GM19438 (cell line): ENCODE data around the gene MADD.

Experiments
- ATAC-seq: cut with Tn5 transposase; IDR thresholded peaks from one replicate; pipeline ENCODE4 v1.9.1; 2021; ENCODE audit warnings: low read depth; ENCODE audit not compliant: unreplicated experiment

Gene MADD

DNA sequence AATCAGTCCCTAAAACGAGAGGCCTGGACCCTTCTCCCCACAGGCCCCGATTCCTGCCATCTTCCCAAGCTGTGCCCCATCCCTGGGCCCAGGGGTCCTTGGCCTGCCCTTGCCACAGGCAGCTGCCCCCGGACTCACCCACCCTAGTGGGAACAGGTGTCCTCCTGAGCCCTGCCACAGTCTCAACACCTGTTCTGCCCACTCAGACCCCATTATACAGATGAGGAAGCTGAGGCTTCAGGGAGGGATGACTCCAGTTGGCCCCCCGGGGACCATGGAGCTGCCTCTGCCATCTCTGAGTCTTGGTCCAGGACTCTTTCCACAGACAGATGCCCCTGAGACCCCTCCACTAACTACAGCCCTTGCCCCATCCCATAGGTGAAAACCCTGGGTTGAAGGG lies 66.7 kb downstream of the MADD start:
- no peak for ATAC-seq

DNA sequence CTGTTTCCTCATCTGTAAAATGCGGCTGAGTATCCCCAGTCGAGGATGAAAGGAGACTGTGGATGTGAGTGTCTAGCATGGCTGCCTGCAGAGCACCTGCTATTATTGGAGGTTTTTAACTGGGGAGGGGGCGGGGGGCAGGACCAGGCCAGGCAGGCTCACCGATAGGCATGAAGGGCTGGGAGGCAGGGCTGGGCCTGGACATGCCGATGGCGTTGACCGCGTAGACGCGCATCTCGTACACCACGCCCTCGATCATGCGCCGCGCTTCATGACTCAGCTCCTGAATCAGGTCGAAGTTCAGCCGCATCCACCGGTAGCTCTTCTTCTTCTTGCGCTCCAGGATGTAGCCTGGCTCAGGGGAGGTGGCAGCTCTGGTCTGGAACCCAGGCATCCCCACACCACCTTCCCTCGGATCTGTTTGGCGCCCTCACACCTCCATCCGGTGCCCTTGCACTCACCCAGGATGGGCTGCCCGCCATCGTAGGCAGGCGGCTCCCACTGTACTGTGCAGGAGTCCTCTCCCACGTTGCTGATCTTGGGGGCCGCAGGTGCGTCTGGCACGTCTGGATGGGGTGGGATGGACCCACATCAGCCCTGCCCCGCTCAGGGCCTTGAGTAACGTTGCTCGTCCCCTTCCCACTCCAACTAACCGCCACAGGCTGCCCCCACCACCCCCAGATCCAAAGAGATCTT lies 67.4 kb downstream of the MADD start:
- ATAC-seq = no peak

DNA sequence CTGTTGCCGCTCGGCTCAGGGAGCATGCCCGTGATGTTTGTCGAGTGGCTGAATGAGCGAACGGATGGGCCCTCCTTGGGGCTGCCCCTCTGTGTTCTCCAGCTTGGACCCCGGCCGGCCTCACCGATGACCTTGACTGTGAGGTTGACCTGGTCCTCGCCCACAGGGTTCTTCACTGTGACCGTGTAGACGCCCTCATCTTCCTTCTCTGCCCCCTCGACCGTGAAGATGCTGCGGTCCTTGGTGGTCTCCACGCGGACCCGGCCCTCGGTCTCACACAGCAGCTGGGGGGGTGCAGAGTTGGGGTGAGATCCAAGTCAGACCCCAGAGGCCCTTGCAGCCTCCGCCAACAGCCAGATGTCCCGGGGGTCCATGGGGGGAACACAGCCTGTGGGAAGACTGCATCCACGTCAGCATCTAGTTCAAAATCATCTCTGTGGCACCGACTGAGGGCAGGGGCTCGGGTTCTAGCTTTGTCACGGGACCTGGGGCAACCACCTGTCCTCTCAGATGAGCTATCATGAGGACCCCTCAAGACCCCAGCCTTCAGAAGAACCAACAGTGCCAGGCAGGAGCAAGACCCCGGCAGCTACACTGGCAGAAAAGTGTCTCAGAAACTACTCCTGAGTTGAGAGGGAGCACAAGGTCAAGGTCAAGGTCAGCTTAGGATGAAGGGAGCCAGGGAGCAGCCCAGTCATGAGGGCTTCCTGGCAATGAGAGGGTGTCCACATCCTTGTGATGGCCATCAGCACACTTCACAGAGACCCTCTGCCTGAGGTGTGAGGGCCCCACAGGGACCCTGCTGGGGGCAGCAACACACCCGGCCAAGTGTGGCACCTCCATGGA lies 68.7 kb downstream of the MADD start:
- ATAC-seq = no peak

DNA sequence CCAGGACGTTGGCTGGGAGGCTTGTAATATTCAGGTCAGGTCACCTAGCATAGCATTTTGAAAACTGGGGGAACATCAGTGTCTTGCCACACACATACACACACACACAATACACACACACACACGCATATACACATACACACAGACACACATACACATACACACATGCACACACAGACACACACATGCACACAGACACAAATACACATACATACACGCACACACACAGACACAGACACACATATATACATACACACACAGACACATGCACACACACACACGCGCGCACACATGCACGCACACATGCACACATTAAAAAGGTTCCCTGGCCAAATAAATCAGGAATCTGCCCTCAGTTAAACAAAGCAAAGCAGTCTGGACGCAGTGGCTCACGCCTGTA lies 70.1 kb downstream of the MADD start:
- ATAC-seq = no peak

DNA sequence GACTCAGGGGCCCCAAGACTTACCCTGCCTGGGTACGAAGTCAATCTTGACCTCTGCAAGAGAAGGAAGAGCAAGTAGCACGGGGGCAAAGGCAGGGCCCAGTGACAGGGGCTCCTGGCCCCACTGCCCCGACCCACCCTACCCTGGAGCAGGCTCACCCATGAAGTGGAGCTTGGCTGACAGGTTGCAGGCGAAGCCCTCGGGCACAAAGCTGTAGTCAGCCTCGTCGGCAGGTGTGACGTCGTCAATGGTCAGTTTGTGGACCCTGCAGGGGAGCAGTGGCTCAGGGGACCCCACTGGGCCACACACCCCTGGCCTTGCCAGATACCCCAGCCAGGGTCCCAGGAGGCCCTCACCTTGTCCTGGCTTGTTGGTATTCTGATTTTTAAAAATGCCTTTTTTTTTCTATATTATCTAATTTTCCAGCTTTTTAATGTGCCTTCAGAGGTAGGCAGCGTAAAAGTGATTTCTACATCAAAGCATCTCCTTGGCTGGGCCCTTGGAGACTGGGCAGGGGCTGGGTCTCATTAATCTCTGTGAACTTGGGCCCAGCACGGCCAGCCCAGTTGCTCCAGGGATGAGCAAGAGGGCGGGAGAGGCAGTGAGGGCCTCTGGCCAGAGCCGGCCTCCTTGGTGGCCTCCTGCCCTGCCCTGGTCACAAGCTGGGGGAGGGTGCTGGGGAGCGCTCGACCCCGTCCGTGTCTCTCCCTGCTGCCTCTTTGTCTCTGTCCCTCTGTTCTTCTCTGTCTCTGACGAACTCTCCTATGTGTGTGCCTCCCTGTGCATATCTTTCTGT lies 71.2 kb downstream of the MADD start:
- ATAC-seq = no peak

DNA sequence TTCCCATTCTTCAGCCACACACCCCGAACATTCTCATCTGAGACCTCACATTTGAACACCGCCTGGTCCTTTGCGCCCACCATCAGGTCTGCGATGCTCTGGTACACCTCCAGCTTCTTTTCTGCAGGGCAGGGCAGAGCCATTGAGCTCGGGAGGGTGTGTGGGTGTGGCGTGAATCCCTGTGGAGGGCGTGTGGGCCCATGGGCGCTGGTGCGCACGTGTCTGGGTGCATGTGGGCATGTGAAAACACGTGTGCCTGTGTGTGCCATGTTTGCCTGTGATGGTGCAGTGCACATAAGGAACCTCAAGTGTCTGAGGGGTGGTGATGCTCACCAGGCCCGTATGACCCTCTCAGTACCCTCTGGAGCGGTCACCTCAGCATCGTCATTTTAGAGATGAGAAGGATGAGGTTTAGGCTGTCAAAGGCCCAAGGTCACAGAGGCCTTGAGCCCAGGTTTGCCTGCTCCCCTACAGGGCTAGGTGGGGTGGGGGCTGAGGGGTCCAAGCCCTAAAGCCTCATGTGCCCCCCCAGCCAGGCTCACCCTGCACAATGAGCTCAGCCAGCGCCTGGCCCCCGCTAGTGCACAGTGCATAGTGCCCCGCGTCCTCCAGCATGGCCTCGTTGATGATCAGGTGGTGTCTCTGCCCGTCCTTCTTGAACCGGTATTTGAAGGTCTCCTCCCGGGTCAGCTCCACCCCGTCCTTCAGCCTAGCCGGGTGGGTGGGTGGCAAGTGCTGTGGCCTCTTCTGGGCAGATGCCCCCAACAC lies 72.3 kb downstream of the MADD start:
- no peak for ATAC-seq

DNA sequence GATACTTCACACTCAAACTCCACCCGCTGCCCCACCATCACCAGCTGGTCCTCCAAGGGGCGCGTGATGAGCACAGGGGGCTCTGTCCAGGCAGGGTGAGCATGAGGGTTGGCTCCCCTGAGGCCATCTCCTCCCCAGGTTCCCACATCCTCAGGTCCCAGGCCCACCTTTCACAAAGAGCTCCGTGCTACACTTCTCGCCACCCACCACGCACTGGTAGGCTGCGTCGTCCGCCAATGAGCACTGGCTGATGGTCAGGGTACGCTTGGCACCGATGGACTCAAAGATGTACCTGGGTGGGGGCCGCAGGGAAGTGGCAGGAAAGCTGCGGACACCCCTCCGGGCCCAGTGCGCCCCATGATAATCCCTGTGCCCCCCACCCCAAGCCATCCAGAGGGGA lies 72.9 kb downstream of the MADD start:
- no peak for ATAC-seq

DNA sequence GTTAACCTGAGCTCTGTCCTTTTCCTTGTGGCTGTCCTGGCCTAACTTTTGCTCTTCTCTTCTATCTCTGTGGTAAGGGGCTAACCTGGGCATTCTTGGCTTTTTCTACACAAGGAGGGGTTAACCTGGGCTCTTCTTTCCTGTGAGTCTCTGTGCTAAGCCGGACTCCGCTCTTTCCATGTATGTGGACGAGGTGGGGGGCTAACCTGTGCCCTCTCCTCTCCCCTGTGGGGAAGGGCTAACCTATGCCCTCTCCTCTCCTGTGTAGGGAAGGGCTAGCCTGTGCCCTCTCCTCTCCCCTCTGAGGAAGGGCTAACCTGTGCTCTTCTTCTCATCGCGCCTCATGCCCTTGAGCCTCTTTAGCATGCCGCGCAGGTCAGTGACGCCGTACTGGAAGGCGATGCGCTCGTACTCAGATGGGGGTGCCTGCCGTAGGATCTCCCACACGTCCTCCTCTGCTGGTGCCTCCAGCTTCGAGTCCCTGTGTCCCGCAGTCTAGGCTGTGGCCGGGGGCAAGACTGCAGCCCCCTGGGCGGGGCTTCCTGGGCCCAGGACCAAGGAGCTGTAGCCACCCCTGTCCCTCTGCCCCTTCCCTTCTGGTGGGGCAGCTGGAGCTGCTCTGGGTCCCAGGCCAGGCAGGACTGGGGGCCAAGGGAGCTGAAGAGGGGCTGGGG lies 76.1 kb downstream of the MADD start:
- ATAC-seq = no peak

DNA sequence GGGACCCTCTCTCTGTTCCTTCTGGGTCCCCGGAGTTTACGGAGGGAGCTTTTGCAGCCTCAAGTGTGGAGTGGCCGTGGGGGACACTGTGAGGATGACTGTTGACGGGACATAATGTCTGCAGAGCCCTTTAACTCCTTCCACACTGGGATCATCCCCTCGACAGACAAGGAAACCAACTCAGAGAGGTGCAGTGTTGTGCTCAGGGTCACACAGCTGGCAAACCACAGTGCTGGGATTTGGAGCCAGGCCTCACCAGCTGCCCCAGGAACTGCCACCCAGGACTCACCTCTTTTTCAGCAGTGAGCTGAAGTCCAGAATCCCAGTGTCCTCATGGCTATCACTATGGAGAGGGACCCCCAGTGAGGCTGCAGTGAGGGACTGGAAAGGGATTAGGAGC lies 77.2 kb downstream of the MADD start:
- no peak for ATAC-seq

DNA sequence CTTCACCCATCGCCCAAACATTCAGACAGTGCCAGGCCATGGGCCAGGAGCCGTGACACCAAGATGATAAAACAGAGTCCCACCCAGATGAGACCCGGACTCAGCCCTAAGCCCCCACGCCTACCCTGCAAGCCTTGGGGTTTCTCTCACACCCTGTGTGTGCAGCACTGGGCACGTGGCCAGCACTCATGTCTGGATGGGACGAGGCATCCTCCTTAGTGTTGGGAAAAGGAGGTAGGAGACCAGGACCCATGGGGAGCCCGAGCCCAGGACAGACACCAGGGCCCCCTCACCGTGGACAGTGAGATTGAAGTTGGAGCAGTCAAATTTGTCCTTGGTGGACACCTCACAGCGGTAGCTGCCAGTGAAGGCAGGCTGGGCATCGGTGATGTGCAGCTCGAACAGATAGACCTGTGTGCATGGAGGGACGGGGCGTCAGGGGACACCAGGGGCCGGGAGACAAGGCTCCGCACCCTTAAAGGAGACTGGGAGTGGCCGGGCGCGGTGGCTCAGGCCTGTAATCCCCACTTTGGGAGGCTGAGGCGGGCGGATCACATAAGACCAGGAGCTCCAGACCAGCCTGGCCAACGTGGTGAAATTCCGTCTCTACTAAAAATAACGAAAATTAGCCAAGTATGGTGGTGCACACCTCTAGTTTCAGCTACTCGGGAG lies 78.3 kb downstream of the MADD start:
- no peak for ATAC-seq

DNA sequence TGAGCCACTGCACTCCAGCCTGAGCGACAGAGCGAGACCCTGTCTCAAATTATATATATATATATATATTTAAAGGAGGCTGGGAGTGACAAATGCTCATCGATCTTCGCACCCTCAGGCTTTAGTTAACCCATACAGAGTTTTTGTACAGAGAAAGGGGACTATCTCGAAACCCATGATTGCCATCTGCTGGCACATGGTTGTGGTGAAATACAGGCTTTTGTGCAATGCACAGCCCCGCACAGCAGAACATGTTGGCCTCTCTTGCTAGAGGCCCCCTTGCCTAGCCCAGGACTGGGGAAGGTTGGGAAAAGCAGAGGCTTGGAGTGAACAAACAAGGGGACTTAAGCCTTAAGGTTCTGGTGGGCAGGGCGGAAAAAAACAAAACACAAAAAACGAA lies 78.9 kb downstream of the MADD start:
- ATAC-seq = no peak

DNA sequence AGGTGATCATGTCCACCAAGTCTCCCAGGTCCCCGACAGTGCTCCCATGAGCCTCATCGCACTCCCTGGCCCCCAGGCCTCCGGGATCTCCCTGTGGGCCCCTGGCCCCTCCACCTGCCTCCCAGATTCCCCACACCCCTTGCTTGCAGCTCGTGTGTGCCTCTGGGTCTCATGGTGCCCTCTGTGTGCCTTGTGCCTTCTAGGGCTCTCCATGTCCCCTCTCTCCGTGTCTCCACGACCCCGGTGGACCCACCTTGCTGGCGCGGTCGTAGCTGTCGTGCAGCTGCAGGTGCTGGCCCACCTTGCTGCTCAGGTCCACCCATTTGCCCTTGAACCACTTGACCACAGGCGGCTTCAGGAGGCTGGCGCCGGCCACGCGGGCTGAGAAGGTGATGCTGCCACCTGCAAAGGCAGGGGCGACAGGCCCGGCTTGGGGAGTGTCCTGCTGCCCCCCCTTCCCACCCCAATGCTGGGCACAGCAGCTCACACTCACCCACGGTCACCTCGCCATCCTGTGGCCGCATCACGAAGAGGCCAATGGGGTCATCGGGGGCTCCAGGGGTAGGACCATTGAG lies 79.7 kb downstream of the MADD start:
- ATAC-seq = no peak

DNA sequence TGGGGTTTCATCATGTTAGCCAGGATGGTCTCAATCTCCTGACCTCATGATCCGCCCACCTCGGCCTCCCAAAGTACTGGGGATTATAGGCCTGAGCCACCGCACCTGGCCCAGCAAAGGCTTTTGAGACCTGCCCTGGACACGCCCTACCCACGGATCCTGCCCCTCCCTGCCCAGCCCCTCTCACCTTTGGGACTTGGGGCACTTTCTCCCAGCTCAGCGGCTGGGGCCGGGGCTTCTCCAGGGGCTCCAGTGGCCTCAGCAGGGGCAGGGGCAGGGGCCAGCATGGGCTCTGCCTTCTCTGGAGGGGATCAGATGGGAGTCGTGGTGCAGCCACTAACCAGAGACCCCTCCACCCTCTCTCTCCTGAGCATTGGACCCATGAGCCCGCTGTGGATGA lies 80.4 kb downstream of the MADD start:
- ATAC-seq = no peak

DNA sequence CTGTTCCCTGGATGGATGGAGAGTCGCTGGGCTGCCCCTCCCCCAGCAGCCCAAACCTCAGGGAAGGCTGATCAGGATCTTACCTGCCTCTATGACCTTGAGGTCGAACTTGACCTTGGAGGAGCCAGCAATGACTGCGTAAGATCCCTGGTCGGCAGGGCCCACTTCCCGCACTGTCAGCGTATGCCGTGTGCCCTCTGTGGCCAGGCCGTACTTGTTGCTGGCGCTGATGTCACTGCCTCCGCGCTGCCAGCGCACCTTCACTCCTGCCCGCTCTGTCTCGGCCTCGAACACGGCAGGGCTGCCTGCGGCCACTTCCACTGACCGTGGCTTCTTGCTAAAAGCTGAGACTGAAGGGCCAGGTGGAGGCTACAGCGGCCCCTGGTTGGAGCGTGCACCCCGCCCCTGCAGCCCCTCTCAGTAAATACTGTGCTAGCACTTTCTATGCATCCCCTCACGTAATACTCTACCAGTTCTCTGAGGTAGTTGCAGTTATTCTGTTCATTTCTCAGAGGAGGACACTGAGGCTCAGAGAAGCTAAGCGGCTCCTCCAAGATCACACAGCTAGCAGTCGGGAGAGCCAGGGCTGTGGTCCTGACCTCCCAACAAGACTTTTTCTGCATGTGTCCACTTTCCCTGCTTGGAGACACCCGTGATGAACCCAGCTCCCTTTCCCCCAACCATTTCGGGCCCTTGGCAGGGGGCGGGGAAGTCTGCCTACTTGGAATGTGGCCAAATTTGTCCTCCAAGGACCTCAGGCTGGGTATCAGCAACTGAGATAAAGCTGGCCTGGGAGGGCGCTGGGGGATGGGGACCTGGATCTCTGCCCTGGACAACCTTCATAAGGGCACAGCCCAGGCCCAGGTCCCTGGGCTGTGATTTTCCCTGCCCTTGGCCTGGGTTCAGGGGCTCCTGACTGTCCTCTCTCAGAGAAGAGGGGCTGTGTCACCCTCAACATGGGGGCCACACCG lies 81.5 kb downstream of the MADD start:
- ATAC-seq = no peak

DNA sequence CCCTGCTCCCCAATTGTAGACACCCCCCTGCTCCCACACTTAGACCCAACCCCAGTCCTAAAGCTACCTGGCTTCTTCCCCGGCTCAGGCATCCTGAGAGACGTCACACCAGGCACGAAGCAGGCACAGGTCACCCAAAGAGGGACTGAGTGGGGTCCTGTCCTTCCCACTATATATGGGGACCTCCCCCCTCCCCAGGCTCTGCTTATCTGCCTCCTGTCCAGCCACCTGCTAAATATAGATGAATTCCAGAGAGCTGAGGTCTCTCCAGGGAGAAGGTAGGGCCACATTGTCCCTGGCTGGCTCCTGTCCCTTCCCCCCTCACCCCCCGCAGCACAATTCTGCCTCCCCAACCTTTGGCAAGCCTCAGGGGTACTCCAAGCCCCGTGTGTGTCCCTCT lies 82.6 kb downstream of the MADD start, which contains the start of gene MYBPC3:
Gene MYBPC3, minus strand, starts transcription at position 147 of the 400 bp plus-strand sequence. Its CDS starts 55 bp downstream, at position 92.
- ATAC-seq = no peak

DNA sequence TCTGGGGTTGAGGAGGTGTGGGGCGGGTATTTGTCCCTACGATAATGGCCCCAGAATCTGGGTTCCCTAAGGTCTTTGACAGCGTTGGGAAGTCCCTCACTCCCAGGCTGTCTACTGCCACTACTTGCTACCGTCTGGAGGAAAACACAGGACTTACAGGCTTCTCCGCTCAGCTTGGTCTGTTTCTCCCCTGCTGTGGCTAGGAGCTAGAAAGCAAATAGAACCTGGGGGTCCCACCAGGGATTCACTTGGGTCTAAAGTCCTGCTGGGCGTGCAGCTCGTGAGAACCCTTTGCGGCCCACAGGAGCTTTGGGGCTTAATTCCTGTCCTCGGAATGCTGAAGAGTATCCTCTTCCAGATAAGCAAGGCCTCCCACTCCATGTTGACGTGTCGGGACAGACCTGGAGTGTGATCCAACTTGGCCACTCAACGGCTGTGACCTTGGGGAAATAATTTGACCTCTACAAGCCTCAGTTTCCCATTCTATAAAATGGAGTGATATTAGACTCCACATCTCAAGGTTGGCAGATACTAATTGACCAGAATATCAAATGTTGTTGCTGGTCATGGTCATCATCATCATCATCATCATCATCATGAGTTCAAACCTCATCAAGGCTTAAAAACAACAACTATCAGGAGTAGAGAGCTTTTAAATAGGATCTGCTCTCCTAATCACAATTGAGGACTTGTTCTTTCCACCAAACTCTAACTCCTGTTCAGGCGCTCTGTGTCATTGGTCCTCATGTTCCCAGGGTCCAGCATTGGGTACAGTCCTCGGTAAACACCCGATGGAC lies 84.2 kb downstream of the MADD start:
- no peak for ATAC-seq

DNA sequence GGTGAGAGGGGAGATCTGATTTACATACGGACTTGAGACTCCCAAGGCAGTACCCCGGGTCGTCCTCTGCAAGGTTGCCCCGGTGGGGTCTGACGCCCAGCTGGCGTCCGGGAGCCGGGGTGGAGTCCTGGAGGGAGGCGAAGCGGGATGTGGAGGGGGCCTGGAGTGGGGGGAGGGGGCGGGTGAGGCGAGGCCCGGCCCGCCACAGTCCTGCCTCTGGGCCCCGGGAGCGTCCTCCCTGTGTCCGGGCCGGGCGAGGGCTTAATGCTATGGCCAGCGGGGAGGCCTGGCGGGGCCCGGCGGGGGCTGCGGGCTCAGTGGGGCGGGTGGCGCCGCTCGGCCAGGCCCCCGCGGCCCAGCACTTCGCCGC lies 85.0 kb downstream of the MADD start:
- no peak for ATAC-seq
